ENCODE data around the gene SETSIP.
"Not testable (repeated sequence)": the region's sequence is repeated elsewhere in the genome, so short reads cannot be mapped to it uniquely, and the experiment has no call there.

SETSIP gene

DNA sequence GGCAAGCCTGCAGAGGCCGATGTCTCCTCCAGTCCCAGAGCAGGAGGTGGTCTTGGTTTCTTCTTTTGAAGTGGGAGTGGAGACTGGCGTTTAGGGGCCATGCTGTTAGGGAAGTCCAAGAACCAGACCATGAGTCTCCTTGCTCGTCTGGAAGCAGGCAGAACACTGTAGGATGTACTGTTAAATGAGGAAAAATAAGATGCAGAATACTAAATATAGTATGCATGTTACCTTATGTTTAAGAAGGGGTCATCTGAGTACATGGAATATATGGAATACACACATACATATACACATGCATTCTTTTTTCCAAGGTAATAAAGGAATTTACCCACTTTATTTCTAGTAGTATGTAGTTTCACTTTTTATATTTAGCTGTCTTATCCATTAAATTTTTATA, at the start of gene SETSIP:
TSS of gene SETSIP (minus strand) at position 101 of the 400 bp plus-strand sequence. CDS start at position 101, 0 bp downstream.
- no peak for DNase-seq (ENCODE audit: low spot score)

DNA sequence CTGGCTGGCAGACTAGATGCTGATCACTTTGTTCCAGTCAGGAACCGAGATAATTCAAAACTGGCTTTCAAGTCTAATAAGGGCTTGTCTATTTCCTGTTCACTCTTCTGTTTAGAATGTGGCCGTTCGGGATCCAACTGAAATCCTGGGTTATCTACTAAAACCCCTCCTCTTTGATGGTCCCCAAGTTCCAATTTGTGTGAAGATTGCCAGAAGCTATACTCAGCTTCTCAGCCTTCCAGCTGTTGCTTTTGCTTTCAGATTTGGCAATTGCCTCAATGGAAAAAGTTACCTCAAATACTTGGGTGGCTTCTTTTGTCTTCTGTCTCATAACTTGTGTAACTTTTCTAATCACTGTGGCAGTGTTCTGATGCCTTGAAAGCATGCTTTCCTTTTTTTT, 48.7 kb upstream of the SETSIP start:
- DNase-seq (ENCODE audit: low spot score) = no peak

DNA sequence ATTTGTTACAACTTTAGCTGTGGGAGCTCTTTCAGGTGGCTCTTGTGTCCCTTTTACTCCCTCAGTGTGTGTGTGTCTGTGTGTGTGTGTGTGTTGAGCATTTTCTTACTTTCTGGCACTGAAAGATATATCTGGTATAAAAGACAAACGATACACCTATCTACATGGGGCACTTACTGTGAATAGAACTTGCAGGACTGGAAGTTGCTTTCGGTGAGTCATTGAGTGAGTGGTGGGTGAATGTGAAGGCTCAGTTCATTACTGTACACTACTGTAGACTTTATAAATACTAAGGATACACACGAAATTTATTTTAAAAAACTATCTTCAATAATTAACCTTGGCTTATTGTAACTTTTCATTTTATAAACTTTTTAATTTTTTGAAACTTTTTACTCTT, 43.6 kb upstream of the SETSIP start:
- no peak for DNase-seq (ENCODE audit: low spot score)

DNA sequence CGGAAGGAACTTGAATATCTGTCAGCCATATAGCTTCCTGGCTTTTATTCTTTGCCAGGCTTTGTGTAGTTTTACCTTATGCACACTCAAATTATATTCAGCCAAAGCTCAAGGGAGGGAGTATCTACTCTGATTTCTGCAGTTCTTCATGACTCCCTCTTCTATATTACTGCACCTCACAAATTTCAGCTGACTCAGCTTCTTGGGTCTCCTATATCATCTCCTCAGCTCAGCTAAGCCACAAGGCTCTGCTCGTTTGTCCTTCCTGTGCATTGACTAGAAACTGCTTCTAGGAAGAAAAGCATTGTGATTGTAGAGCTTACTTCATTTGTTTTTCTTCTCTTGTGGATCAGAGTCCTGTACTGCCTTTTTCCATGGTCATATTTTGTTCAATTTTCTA, 42.3 kb upstream of the SETSIP start:
- no peak for DNase-seq (ENCODE audit: low spot score)

GRCh38 chr1:92108631-92109030, 33.4 kb upstream of the SETSIP start:
- DNase-seq (ENCODE audit: low spot score) = no peak

DNA sequence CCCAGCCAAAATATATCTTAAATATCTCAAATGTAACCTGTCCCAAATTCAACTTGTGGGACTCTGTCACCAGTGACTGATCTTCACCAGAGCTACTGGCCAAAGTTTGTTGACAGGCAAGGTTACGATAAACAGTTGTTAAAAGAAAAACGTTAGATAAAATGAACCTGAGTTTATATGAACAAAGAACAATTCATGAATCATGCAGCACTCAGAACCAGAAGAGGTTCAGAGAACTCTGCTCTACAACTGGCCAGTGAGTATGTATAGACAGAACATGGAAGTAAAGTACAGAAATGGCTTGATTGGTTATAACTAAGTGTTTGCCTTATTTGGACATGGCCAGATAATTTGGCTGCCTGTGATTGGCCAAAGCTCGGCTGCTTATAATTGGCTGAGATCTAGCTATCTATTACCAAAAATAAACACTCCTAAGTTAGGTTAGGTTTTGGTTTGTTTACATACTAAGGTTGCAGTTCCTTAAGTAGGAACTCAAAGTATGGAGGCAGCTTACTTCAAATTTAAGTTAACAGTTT, 30.4 kb upstream of the SETSIP start:
- no peak for DNase-seq (ENCODE audit: low spot score)

GRCh38 chr1:92096317-92096716, 21.1 kb upstream of the SETSIP start:
- no peak for DNase-seq (ENCODE audit: low spot score)

- DNase-seq (ENCODE audit: low spot score) = no peak
Measured at GRCh38 chr1:92095874-92096273, 20.7 kb upstream of the SETSIP start.

DNA sequence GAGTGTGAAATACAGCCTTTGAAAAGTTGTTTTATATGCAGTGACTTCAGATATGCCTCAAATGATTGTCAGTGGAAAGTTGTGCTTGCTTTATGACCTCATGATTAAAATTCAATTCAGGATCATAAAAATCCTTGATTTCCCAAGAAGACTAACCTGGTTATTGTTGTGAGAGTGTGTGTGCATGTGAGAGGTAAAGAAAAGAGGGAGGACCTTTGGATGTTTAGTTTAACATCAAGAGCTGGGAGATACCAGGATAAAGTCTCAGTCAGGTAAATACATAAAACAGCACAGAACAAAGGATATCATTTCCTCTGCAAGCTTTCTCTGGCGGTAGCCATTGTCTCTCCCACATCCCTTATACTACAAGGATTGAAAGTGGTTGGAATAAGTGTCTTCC, 19.4 kb upstream of the SETSIP start:
- DNase-seq (ENCODE audit: low spot score) = no peak

GRCh38 chr1:92094090-92094489, 18.9 kb upstream of the SETSIP start:
- DNase-seq (ENCODE audit: low spot score) = no peak

- DNase-seq (ENCODE audit: low spot score) = no peak
Measured at GRCh38 chr1:92091625-92092024, 16.4 kb upstream of the SETSIP start.

GRCh38 chr1:92087542-92087941, 12.3 kb upstream of the SETSIP start:
- no peak for DNase-seq (ENCODE audit: low spot score)

GRCh38 chr1:92085727-92086126, 10.5 kb upstream of the SETSIP start:
- DNase-seq (ENCODE audit: low spot score) = no peak

DNA sequence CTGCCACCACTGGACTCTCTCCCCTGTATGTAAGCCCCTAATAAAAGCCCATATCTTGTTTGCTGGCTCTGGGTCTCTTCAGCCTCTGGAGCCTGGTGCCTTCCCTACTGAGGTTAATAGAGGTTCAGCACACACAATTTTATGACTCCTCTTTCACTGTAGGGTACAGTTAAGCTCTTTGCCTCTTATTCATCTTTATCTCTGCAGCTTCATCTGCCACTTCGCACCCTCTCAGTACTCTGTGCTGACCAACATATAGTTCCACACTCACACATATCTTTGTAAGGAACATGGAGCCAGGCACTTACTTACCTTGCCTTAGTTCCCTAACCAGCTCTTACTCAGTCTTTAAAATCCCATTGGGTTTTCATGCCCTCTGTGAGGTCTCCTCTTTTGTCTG, 9.4 kb upstream of the SETSIP start:
- no peak for DNase-seq (ENCODE audit: low spot score)

- no peak for DNase-seq (ENCODE audit: low spot score)
Measured at GRCh38 chr1:92081031-92081430, 5.8 kb upstream of the SETSIP start.

GRCh38 chr1:92080128-92080985, 5.1 kb upstream of the SETSIP start, which contains the start of gene BTBD8:
BTBD8 (plus strand) TSS chr1:92080345; CDS start chr1:92080572, 227 bp downstream.
- DNase-seq (ENCODE audit: low spot score) = peak; percentile 90

DNA sequence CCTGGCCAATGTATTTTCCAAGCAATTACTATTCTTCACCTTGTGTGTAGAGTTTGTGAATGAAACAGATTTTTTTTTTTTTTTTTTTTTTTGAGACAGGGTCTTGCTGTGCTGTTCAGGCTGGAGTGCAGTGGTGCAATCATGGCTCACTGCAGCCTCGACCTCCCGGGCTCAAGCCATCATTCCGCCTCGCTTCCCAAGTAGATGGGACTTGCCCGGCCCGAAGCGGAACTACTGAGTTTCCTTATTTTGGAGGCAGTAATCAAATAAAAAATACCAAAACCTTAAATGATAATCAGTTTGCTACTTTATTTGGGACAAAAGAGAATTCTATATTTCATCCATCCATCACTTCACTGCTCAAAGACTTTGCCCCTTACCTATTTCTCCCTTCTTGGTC, 4.2 kb upstream of the SETSIP start:
- no peak for DNase-seq (ENCODE audit: low spot score)

- DNase-seq (ENCODE audit: low spot score) = not testable (repeated sequence)
Measured at GRCh38 chr1:92078077-92078476, 2.9 kb upstream of the SETSIP start.

GRCh38 chr1:92076363-92076762, 1.2 kb upstream of the SETSIP start:
- DNase-seq (ENCODE audit: low spot score) = no peak

GRCh38 chr1:92074446-92074845, 765 bp downstream of the SETSIP start:
- not testable (repeated sequence) for DNase-seq (ENCODE audit: low spot score)

DNA sequence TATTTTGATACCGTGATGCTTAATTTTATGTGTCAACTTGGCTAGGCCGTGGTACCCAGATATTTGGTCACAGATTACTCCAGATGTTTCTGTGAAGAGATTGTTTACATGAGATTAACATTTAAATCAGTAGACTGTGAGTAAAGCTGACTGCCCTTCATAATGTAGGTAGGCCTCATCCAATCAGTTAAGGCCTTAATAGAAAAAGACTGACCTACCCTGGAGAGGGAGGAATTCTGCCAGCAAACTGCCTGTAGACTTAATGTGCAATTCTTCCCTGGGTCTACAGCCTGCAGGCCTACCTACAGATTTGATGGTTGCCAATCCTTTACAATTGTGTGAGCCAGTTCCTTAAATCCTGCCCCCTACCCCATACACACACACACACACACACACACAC, 4.3 kb downstream of the SETSIP start:
- DNase-seq (ENCODE audit: low spot score) = no peak

DNA sequence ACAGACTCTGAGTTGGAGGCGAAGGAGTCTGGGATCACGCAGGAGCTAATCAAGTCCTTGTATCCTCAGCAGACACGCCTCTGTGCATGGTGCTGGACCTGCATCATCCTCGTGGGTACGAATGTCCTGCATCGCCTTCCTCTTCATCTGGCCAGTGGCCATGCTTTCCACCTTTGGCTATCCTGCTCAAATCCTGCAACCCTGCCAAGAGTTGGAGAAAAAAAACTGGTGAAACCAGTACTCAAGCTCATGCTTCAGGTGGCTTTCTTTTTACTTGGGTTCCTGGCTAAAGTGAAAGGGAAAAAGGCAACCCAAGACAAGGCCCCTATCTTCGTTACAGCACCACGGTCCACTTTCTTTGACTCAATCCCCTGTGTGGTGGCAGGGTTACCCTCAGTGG, 8.9 kb downstream of the SETSIP start:
- no peak for DNase-seq (ENCODE audit: low spot score)

- no peak for DNase-seq (ENCODE audit: low spot score)
Measured at GRCh38 chr1:92065042-92065441, 10.2 kb downstream of the SETSIP start.

DNA sequence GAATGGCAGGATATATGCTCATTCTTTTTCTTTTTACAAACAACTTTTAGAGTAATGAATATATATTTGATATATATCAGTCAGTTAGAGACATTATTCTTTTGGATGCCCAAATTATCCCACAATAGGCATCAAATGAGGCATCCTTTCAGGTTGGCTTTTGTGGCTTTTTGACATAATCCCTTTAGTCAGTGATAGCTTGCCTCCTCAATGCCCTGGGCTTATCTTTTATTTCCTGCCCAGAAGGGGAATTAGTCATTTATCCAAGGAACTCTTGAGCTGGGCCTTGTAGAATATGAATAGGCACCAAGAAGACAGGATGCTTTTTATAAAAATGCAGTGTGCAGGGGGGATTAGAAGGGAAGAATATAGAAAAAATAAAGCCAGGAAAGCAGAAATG, 23.3 kb downstream of the SETSIP start:
- DNase-seq (ENCODE audit: low spot score) = no peak

Data from AG08396 (cell line).